HuH-7 (cell line): ENCODE data around the gene CACFD1.
A peak's percentile ranks its signal among the peaks of the same experiment; 100 is the strongest.

ENCODE experiments used
- DNase-seq: peaks from one replicate; pipeline ENCODE4 v3.0.0; 2011; ENCODE audit warnings: low spot score

Gene CACFD1

DNA sequence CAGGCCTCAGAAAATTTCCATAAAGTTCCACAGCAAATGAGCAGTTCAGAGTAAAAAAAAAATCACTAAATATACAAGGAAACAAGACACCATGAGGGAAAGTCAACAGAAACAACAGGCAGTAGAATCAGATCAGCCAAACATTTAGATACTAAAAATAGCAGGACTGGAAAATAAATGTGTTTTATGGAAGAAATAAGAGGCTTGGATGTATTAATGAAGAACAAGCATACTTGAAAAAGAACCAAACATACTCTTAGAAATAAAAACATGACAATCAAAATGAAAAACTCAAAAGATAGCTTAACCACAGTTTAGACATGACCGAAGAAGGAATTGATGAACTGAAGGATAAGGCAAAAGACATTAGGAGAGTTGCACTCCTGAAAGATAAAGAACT lies 42.3 kb downstream of the CACFD1 start:
- no peak for DNase-seq

GRCh38 chr9:133505186-133505830 lies 45.5 kb downstream of the CACFD1 start:
- DNase-seq, result no peak

DNA sequence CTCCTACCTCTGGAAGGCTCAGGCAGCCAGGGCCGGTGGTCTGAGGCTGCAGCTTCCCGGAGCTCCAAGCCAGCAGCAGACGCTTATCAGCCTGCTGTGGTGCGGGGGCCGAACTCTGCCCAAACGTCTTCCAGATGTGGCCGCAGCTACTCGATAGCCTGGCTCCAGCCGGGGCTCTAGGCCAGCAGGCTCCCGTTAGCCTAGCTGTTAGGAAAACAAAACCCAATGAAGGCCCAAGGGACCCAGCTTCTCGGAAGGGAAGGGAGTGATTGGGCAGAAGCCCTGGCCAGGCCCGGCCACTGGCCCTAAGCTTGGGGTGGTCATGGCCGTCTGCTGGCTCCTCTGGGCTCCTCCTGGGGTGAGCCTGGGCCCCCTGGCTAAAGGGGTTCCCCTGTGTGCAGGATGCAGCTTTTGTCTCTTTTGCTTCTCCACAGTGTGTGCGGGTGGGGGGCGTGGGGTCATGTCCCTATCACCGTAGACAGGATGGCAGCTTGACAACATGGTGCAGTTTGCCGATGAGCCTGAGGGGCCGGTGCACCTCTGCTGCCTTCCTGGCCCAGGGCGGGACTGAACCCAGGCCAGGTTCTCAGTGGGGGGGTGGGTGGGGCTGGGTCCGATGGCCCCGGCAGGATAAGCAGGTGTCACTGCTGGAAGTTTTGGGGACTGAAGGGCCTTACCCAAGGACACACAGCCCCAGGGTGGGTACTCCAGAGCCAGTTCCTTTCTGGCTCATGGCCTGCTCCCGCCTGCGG lies 46.3 kb downstream of the CACFD1 start:
- no peak for DNase-seq

- DNase-seq, result peak; percentile 44
Measured at GRCh38 chr9:133506653-133507038, 46.9 kb downstream of the CACFD1 start.

GRCh38 chr9:133507246-133507965 lies 47.6 kb downstream of the CACFD1 start:
- DNase-seq, result no peak

DNA sequence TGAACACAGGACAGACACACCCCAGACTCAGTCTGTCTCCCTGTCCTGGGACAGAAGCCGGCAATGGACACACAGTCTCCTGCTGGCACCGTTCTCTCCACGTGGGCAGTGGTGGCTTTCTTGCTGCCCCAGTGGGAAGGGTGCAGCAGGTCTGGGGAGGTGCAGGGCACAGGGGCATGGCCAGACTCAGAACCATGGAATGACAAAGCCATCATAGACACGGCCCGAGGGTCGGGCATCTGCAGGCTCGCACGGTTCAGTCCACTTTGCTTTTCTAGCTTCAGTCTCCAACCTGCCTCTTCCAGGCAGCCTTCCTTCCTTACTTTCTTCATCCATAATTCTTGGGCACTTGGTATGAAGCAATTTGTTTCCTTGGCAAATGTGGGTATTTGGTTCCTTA lies 48.3 kb downstream of the CACFD1 start:
- no peak for DNase-seq

DNA sequence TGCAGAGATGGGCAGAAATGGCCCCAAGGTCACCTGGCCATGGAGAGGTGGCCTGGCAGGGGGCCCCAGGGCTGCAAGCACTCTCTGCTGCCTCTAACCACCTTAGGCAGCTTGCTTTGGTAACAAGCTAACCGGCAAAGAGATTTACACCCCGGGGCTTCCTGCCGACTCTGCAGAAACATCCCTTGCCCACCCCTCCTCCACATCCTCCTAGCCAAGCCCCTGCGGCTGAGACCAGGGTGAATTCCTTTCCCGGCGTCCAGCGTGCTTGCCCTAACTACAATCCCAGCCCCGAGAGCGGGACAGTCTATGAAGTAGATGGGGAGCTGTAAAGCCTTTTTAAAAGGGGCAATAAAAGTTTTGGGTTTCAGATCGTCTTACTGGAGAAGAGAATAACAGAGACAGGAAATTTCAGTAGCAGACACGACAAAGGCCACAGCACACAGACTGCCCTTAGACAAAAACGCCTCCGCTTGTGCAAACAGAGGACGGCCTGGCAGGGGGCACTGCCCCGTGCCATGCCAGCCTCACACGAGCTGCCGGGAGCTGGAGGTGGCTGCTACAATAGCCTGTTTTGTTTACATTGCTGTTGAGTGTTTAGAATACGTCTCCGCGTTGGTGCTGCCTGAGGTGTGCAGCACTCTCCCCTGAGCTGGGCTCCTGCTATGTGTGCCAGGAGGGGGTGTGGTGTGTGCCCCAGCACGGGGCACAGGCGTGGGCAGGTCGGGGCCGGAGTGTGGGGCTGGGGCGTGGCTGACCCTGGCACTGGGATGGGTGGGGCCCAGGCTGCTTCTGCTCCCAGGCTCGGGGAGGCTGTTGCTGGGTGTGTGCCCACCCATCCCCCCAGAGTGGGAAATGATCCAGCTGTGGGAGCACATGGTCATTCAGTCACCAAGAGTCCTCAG lies 49.7 kb downstream of the CACFD1 start:
- DNase-seq, result peak; percentile 60

- no peak for DNase-seq
Measured at GRCh38 chr9:133510926-133511505, 51.2 kb downstream of the CACFD1 start.

DNA sequence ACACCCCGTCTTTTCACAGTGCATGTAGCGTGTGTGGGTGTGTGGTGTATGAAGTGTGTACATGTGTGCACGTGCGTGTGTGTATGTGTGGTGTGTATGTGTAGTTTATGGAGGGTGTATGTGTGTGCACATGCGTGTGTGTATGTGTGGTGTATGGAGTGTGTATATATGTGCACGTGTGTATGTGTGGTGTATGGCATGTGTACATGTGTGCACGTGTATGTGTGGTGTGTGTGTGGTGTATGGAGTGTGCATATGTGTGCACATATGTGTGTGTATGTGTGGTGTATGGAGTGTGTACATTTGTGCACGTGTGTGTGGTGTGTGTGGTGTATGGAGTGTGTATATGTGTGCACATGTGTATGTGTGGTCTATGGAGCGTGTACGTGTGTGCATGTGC lies 51.8 kb downstream of the CACFD1 start:
- DNase-seq, result no peak

DNA sequence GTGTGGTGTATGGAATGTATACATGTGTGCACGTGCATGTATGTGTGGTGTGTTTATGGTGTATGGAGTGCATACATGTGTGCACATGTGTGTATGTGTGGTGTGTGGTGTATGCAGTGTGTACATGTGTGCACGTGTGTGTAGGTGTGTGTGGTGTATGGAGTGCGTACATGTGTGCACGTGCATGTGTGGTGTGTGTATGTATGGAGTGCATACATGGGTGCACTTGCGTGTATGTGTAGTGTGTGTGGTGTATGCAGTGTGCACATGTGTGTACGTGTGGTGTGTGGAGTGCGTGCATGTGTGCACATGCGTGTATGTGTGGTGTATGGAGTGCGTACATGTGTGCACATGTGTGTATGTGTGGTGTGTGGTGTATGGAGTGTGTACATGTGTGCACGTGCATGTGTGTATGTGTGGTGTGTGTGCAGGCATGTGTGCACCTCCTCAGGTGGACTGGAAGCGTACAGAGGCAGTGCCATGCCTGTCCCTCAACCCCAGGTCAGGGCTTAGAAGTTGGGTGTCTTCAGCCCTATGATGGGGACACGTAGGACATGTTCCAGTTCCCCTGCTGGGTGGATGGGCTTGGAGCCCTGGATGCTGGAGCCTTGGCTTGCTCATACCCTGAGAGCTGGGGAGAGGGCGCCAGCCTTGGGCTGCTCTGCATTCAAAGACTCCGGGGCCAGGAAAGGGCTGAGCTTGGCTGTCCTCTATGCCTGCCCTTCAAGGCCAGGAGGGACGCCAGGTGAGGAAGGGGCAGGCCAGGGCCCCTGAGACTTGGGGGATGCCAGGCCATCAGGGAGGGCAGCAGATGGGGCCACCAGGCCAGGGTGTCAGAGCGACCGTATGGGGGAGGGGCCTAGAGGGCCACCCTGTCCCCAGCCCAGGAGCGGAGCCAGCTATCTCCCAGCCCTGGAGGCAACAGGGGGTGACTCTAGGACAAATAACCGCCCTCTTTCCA lies 52.8 kb downstream of the CACFD1 start:
- no peak for DNase-seq

- DNase-seq, result no peak
Measured at GRCh38 chr9:133513214-133514100, 53.7 kb downstream of the CACFD1 start.

GRCh38 chr9:133514460-133515239 lies 54.9 kb downstream of the CACFD1 start:
- no peak for DNase-seq

- no peak for DNase-seq
Measured at GRCh38 chr9:133515240-133515610, 55.4 kb downstream of the CACFD1 start.

- no peak for DNase-seq
Measured at GRCh38 chr9:133515615-133516255, 56.0 kb downstream of the CACFD1 start.

GRCh38 chr9:133516256-133516960 lies 56.6 kb downstream of the CACFD1 start:
- DNase-seq, result no peak

- DNase-seq, result no peak
Measured at GRCh38 chr9:133516961-133517350, 57.2 kb downstream of the CACFD1 start.

DNA sequence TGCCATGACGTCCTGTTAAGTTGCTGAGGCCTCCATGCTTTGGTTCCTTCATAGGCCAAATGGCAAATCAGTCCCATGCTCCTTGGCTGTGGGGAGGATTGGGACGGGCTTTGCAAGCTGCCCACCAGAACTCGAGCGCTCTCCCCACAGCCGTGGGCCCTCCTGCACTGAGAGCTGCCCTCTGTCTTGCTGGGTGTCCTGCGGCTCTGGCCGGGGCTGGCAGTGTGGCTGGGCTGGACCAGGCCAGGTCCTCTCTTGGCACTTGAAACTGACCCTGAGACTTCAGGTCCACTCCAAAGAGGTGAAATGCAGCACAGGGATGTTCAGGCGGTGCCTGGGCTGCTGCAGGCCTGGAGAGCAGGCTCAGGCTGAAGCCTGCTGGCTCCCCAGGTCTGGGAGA lies 57.9 kb downstream of the CACFD1 start:
- DNase-seq, result no peak

GRCh38 chr9:133518200-133518599 lies 58.4 kb downstream of the CACFD1 start:
- DNase-seq, result no peak
